GM23338 (cell line): ENCODE results near the gene SPAAR. TPM values are rescaled to one million over a fixed set of nuclear protein-coding genes. Genes with fewer than 3 reads are reported as not detected.

Experiments used
- ATAC-seq: fragments of 200-7000 bp; cut with Tn5 transposase; 3 replicates; pipeline ENCODE4 v1.9.1; 2020
- DNase-seq: peaks from one replicate; pipeline ENCODE4 v3.0.0-alpha.2; 2015; ENCODE audit warnings: low spot score
- H2AFZ ChIP-seq: fragments of 200-600 bp; sonication (generic); 2 replicates; pipeline ENCODE4 v1.8.0; 2016; ENCODE audit warnings: antibody characterized with exemption, mild to moderate bottlenecking, moderate library complexity
- H3F3A ChIP-seq: fragments of 200-600 bp; sonication (generic); replicated peaks from 2 replicates; pipeline ENCODE4 v1.8.0; 2017; ENCODE audit warnings: antibody characterized with exemption, mixed run types, low read depth
- H3K27ac ChIP-seq: fragments of 200-600 bp; sonication (generic); 2 replicates; pipeline ENCODE4 v1.6.1; 2016; ENCODE audit warnings: low read depth
- H3K27me3 ChIP-seq: fragments of 200-600 bp; sonication (generic); 2 replicates; pipeline ENCODE4 v1.8.0; 2016; ENCODE audit warnings: mild to moderate bottlenecking, mixed run types, moderate library complexity; ENCODE audit not compliant: insufficient read depth
- H3K36me3 ChIP-seq: fragments of 200-600 bp; sonication (generic); 2 replicates; pipeline ENCODE4 v1.8.0; 2016; ENCODE audit warnings: mild to moderate bottlenecking; ENCODE audit not compliant: insufficient read depth
- H3K4me1 ChIP-seq: fragments of 200-600 bp; sonication (generic); 2 replicates; pipeline ENCODE4 v1.8.0; 2016; ENCODE audit warnings: mild to moderate bottlenecking, moderate library complexity; ENCODE audit not compliant: insufficient read depth
- H3K4me2 ChIP-seq: fragments of 200-600 bp; sonication (generic); 2 replicates; pipeline ENCODE4 v1.7.1; 2017; ENCODE audit warnings: mixed run types
- H3K4me3 ChIP-seq: fragments of 200-600 bp; sonication (generic); 2 replicates; pipeline ENCODE4 v1.6.1; 2016; ENCODE audit warnings: mixed run types
- H3K79me2 ChIP-seq: fragments of 200-600 bp; sonication (generic); replicated peaks from 2 replicates; pipeline ENCODE4 v1.8.0; 2017; ENCODE audit warnings: mild to moderate bottlenecking; ENCODE audit not compliant: insufficient read depth
- H3K9me2 ChIP-seq: fragments of 200-600 bp; sonication (generic); 2 replicates; pipeline ENCODE4 v1.8.0; 2017; ENCODE audit not compliant: insufficient read depth
- H4K20me1 ChIP-seq: fragments of 200-600 bp; sonication (generic); replicated peaks from 2 replicates; pipeline ENCODE4 v1.8.0; 2017; ENCODE audit warnings: mild to moderate bottlenecking; ENCODE audit not compliant: insufficient read depth
- H3K27ac Mint-ChIP-seq: 2 replicates; pipeline ENCODE4 v1.8.0; 2020; ENCODE audit warnings: inconsistent platforms, mild to moderate bottlenecking, moderate library complexity, mixed read lengths
- H3K27me3 Mint-ChIP-seq: 3 replicates; pipeline ENCODE4 v1.8.0; 2022; ENCODE audit warnings: low read depth, mild to moderate bottlenecking, moderate library complexity, mixed read lengths, inconsistent platforms; ENCODE audit not compliant: insufficient read depth, poor library complexity
- H3K36me3 Mint-ChIP-seq: 3 replicates; pipeline ENCODE4 v1.8.0; 2021; ENCODE audit warnings: low read depth, mild to moderate bottlenecking, inconsistent platforms, moderate library complexity, mixed read lengths
- H3K4me1 Mint-ChIP-seq: 3 replicates; pipeline ENCODE4 v1.8.0; 2020; ENCODE audit warnings: mild to moderate bottlenecking, inconsistent platforms, mixed read lengths
- H3K4me3 Mint-ChIP-seq: 3 replicates; pipeline ENCODE4 v1.8.0; 2021; ENCODE audit warnings: moderate library complexity, mild to moderate bottlenecking, inconsistent platforms, mixed read lengths
- H3K9me3 Mint-ChIP-seq: 3 replicates; pipeline ENCODE4 v1.8.0; 2020; ENCODE audit warnings: moderate library complexity, mild to moderate bottlenecking, inconsistent platforms, mixed read lengths
- CREB1 ChIP-seq: fragments of 250-450 bp; sonication (Bioruptor Pico); IDR thresholded peaks from 2 replicates; pipeline ENCODE4 v1.5.0; 2020; ENCODE audit warnings: low read depth, mild to moderate bottlenecking, moderate library complexity
- EZH2 ChIP-seq: fragments of 200-600 bp; sonication (generic); IDR thresholded peaks from one replicate; pipeline ENCODE4 v1.8.0; 2017; ENCODE audit warnings: antibody characterized with exemption, mild to moderate bottlenecking, low read depth; ENCODE audit not compliant: unreplicated experiment
- EZH2phosphoT487 ChIP-seq: fragments of 200-600 bp; sonication (generic); IDR thresholded peaks from one replicate; pipeline ENCODE4 v1.8.1; 2018; ENCODE audit warnings: antibody characterized with exemption; ENCODE audit not compliant: unreplicated experiment
- JUNB ChIP-seq: IDR thresholded peaks from one replicate; pipeline ENCODE4 v1.6.1; 2016; ENCODE audit warnings: antibody characterized with exemption; ENCODE audit not compliant: unreplicated experiment
- NANOG ChIP-seq: IDR thresholded peaks from 2 replicates; pipeline ENCODE4 v1.6.1; 2016; ENCODE audit warnings: antibody characterized with exemption, borderline replicate concordance
- POLR2AphosphoS5 ChIP-seq: IDR thresholded peaks from 2 replicates; pipeline ENCODE4 v1.6.1; 2016; ENCODE audit warnings: antibody characterized with exemption, low read depth
- STAT1 ChIP-seq: IDR thresholded peaks from one replicate; pipeline ENCODE4 v1.6.1; 2016; ENCODE audit warnings: antibody characterized with exemption; ENCODE audit not compliant: unreplicated experiment
- ZNF114 ChIP-seq: fragments of 250-450 bp; sonication (Bioruptor Pico); IDR thresholded peaks from 2 replicates; pipeline ENCODE4 v1.5.0; 2020; ENCODE audit warnings: mild to moderate bottlenecking, moderate library complexity
- ZNF331 ChIP-seq: fragments of 250-450 bp; sonication (Bioruptor Pico); IDR thresholded peaks from 2 replicates; pipeline ENCODE4 v1.5.0; 2020; ENCODE audit warnings: low read depth, mild to moderate bottlenecking, moderate library complexity
- polyA plus RNA-seq: library from polyadenylated mRNA; unstranded; fragments of >200 nt; fragmentation: Nextera tagmentation; extraction: Ambion mirVana; gene quantifications from 2 replicates; pipeline ENCODE4 v1.2.1, GENCODE V29; 2016
- total RNA-seq: library from RNA; depleted of rRNA; stranded (reverse); fragments of >200 nt; shearing (Covaris generic); gene quantifications from 2 replicates; pipeline ENCODE4 v1.2.3, GENCODE V29; 2014
- TF ChIP-seq, protein P1 (sequence below): fragments of 250-450 bp; sonication (Bioruptor Pico); IDR thresholded peaks from 2 replicates; pipeline ENCODE4 v1.5.0; 2020; ENCODE audit warnings: mild to moderate bottlenecking, moderate library complexity
- TF ChIP-seq, protein P2 (sequence below), 2 experiments: fragments of 200-600 bp in 1 of 2; sonication (generic) in 1 of 2; conservative IDR thresholded peaks; 2 replicates each; pipeline versions ENCODE4 v1.5.1 to v1.6.1; 2016 to 2017; ENCODE audit warnings: antibody characterized with exemption in 2 of 2, low read depth in 2 of 2, mild to moderate bottlenecking in 2 of 2, moderate library complexity in 1 of 2
- TF ChIP-seq, protein P3 (sequence below): IDR thresholded peaks from 2 replicates; pipeline ENCODE4 v1.6.1; 2016; ENCODE audit warnings: antibody characterized with exemption

Gene SPAAR
- total and polyA plus RNA-seq, 2 experiments from 2014 or later: not detected

DNA sequence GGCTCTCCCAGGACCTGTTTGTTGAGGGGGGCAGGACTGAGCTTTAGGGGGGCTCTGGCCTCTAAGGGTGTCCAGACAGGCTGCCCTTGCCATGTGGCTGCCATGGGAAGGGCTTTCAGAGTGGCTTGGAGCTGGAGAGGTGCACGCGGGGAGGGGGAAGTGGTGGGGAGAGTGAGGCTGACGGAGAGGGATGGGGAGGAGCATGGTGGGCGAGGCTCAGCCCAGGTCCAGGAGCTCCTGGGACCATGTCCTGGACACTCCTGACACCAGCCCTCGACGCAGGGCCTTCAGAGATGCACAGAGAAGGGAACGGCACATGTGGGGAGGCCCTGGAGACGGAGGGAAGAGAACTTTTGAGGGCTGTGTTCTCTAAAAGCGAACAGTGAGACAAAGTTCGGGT, 2.4 kb downstream of the SPAAR start (continued):
- TF ChIP-seq, protein P1, sequence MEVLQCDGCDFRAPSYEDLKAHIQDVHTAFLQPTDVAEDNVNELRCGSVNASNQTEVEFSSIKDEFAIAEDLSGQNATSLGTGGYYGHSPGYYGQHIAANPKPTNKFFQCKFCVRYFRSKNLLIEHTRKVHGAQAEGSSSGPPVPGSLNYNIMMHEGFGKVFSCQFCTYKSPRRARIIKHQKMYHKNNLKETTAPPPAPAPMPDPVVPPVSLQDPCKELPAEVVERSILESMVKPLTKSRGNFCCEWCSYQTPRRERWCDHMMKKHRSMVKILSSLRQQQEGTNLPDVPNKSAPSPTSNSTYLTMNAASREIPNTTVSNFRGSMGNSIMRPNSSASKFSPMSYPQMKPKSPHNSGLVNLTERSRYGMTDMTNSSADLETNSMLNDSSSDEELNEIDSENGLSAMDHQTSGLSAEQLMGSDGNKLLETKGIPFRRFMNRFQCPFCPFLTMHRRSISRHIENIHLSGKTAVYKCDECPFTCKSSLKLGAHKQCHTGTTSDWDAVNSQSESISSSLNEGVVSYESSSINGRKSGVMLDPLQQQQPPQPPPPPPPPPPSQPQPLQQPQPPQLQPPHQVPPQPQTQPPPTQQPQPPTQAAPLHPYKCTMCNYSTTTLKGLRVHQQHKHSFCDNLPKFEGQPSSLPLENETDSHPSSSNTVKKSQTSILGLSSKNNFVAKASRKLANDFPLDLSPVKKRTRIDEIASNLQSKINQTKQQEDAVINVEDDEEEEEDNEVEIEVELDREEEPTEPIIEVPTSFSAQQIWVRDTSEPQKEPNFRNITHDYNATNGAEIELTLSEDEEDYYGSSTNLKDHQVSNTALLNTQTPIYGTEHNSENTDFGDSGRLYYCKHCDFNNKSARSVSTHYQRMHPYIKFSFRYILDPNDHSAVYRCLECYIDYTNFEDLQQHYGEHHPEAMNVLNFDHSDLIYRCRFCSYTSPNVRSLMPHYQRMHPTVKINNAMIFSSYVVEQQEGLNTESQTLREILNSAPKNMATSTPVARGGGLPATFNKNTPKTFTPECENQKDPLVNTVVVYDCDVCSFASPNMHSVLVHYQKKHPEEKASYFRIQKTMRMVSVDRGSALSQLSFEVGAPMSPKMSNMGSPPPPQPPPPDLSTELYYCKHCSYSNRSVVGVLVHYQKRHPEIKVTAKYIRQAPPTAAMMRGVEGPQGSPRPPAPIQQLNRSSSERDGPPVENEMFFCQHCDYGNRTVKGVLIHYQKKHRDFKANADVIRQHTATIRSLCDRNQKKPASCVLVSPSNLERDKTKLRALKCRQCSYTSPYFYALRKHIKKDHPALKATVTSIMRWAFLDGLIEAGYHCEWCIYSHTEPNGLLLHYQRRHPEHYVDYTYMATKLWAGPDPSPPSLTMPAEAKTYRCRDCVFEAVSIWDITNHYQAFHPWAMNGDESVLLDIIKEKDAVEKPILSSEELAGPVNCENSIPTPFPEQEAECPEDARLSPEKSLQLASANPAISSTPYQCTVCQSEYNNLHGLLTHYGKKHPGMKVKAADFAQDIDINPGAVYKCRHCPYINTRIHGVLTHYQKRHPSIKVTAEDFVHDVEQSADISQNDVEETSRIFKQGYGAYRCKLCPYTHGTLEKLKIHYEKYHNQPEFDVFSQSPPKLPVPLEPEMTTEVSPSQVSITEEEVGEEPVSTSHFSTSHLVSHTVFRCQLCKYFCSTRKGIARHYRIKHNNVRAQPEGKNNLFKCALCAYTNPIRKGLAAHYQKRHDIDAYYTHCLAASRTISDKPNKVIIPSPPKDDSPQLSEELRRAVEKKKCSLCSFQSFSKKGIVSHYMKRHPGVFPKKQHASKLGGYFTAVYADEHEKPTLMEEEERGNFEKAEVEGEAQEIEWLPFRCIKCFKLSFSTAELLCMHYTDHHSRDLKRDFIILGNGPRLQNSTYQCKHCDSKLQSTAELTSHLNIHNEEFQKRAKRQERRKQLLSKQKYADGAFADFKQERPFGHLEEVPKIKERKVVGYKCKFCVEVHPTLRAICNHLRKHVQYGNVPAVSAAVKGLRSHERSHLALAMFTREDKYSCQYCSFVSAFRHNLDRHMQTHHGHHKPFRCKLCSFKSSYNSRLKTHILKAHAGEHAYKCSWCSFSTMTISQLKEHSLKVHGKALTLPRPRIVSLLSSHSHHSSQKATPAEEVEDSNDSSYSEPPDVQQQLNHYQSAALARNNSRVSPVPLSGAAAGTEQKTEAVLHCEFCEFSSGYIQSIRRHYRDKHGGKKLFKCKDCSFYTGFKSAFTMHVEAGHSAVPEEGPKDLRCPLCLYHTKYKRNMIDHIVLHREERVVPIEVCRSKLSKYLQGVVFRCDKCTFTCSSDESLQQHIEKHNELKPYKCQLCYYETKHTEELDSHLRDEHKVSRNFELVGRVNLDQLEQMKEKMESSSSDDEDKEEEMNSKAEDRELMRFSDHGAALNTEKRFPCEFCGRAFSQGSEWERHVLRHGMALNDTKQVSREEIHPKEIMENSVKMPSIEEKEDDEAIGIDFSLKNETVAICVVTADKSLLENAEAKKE (CRISPR knock-in tag): no peak
- no peak for TF ChIP-seq ZNF114 (CRISPR knock-in tag)
- TF ChIP-seq JUNB: no peak
- TF ChIP-seq POLR2AphosphoS5: no peak
- no peak for TF ChIP-seq ZNF331 (CRISPR knock-in tag)
- TF ChIP-seq EZH2: no peak
- no peak for TF ChIP-seq STAT1
- no peak for TF ChIP-seq NANOG
- no peak for TF ChIP-seq CREB1 (CRISPR knock-in tag)

DNA sequence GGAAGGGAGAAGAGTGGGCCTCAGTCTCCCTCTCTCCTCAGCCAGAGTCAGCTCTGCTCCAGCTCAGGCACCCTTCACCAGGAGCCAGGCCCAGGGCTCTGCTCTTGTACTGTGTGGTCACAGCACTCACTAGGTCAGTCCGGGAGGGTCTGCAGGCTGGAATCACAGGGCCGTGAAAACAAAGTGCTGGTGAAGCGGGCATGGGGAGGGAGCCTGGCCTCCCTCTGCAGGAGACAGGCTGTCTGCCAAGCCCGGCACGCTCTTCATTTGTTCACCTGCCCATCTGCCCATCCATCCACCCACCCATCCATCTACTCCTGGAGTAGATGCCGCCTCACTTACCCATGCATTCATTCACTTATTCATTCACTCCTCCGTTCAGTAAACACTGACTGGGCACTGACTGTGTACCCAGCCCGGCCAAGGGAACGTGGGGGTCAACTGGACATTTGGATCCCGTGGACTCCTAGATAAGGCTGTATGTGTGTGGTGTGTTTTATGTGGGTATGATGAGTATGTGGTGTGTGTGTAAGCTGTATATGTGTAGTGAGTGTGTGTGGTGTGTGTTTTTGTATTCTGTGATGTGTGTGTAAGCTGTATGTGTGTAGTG, 3.6 kb downstream of the SPAAR start:
- H3K79me2 ChIP-seq: no peaks in the 10 kb centered on the region
- no peaks in the 10 kb centered on the region for H3K36me3 ChIP-seq
- no peaks in the 10 kb centered on the region for H3K9me3 Mint-ChIP-seq
- no peak overlapping the region for H3K27ac ChIP-seq
- DNase-seq (no peak), ATAC-seq (no peak)
- peaks cover 36% of the 10 kb centered on the region for H3K4me1 Mint-ChIP-seq
- H3K4me3 Mint-ChIP-seq: no peak overlapping the region
- no peak overlapping the region for H3K4me3 ChIP-seq
- H3K27me3 ChIP-seq: no peaks in the 10 kb centered on the region
- H3K27me3 Mint-ChIP-seq: peaks cover 8% of the 10 kb centered on the region
- H4K20me1 ChIP-seq: no peaks in the 10 kb centered on the region
- H3K36me3 Mint-ChIP-seq: no peaks in the 10 kb centered on the region
- no peak overlapping the region for H3K27ac Mint-ChIP-seq
- peaks cover 4% of the 10 kb centered on the region; the same call in 1 of the 2 replicates for H3F3A ChIP-seq
- H3K4me1 ChIP-seq: peaks cover 16% of the 10 kb centered on the region
- H3K4me2 ChIP-seq: no peak overlapping the region
- no peak overlapping the region for H2AFZ ChIP-seq
- H3K9me2 ChIP-seq: no peaks in the 10 kb centered on the region
- TF ChIP-seq EZH2phosphoT487 (no peak), STAT1 (no peak)
- TF ChIP-seq, protein P2, sequence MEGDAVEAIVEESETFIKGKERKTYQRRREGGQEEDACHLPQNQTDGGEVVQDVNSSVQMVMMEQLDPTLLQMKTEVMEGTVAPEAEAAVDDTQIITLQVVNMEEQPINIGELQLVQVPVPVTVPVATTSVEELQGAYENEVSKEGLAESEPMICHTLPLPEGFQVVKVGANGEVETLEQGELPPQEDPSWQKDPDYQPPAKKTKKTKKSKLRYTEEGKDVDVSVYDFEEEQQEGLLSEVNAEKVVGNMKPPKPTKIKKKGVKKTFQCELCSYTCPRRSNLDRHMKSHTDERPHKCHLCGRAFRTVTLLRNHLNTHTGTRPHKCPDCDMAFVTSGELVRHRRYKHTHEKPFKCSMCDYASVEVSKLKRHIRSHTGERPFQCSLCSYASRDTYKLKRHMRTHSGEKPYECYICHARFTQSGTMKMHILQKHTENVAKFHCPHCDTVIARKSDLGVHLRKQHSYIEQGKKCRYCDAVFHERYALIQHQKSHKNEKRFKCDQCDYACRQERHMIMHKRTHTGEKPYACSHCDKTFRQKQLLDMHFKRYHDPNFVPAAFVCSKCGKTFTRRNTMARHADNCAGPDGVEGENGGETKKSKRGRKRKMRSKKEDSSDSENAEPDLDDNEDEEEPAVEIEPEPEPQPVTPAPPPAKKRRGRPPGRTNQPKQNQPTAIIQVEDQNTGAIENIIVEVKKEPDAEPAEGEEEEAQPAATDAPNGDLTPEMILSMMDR (conservative IDR thresholded peaks at IDR 0.05; ENCODE audit: low read depth in 2 of 2): no peak
- TF ChIP-seq, protein P3, sequence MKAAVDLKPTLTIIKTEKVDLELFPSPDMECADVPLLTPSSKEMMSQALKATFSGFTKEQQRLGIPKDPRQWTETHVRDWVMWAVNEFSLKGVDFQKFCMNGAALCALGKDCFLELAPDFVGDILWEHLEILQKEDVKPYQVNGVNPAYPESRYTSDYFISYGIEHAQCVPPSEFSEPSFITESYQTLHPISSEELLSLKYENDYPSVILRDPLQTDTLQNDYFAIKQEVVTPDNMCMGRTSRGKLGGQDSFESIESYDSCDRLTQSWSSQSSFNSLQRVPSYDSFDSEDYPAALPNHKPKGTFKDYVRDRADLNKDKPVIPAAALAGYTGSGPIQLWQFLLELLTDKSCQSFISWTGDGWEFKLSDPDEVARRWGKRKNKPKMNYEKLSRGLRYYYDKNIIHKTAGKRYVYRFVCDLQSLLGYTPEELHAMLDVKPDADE: no peak
